ENCODE measurements around the gene CASP8. TPM values are rescaled to one million over a fixed set of nuclear protein-coding genes. Genes with fewer than 3 reads are reported as not detected.

The CASP8 gene
- total and polyA plus RNA-seq, 9 of the 15 experiments (the other 6 are each of a cell fraction or from before 2014, with no cell fraction given) = 10.2 to 31.4 (median 19.4) TPM

DNA sequence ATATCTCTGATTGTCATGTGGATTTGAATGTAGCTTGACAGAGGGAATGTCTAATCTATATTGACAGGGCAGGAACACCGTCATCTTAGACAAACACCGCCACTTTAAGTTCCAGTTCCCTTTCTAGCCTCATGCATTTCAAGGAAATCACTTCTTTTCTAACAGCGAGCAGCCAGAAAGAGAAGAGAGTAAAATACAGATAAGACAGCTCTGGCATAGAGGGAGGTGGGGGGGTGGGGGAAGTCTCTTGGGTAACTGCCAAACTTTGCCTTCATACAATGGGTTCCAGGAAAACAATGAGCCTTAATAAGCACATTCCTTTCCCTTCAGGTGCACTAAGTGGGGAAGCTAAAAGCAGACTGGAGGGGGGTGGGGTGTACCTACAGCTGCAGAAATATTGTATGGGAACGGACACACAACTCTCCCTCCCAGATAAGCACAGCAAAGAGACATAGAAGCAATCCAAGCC lies 40.2 kb upstream of the CASP8 start (continued):
- TF ChIP-seq, protein P1, sequence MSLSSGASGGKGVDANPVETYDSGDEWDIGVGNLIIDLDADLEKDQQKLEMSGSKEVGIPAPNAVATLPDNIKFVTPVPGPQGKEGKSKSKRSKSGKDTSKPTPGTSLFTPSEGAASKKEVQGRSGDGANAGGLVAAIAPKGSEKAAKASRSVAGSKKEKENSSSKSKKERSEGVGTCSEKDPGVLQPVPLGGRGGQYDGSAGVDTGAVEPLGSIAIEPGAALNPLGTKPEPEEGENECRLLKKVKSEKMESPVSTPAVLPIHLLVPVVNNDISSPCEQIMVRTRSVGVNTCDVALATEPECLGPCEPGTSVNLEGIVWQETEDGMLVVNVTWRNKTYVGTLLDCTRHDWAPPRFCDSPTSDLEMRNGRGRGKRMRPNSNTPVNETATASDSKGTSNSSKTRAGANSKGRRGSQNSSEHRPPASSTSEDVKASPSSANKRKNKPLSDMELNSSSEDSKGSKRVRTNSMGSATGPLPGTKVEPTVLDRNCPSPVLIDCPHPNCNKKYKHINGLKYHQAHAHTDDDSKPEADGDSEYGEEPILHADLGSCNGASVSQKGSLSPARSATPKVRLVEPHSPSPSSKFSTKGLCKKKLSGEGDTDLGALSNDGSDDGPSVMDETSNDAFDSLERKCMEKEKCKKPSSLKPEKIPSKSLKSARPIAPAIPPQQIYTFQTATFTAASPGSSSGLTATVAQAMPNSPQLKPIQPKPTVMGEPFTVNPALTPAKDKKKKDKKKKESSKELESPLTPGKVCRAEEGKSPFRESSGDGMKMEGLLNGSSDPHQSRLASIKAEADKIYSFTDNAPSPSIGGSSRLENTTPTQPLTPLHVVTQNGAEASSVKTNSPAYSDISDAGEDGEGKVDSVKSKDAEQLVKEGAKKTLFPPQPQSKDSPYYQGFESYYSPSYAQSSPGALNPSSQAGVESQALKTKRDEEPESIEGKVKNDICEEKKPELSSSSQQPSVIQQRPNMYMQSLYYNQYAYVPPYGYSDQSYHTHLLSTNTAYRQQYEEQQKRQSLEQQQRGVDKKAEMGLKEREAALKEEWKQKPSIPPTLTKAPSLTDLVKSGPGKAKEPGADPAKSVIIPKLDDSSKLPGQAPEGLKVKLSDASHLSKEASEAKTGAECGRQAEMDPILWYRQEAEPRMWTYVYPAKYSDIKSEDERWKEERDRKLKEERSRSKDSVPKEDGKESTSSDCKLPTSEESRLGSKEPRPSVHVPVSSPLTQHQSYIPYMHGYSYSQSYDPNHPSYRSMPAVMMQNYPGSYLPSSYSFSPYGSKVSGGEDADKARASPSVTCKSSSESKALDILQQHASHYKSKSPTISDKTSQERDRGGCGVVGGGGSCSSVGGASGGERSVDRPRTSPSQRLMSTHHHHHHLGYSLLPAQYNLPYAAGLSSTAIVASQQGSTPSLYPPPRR (CRISPR knock-in tag; IDR thresholded peaks at IDR 0.05; ENCODE audit: borderline replicate concordance) = no peak
- TF ChIP-seq PCBP1 (IDR thresholded peaks at IDR 0.05; ENCODE audit: low read depth, low read length, poor library complexity, severe bottlenecking) (no peak), U2AF1 (optimal IDR thresholded peaks at IDR 0.05; ENCODE audit: low read depth, low read length) (no peak), NCOA6 (IDR thresholded peaks at IDR 0.05) (no peak), SAFB (IDR thresholded peaks at IDR 0.05; ENCODE audit: borderline replicate concordance, low read depth, low read length) (no peak), SRSF9 (IDR thresholded peaks at IDR 0.05; ENCODE audit: borderline replicate concordance, low read depth, low read length) (no peak), ZBTB7A (IDR thresholded peaks at IDR 0.05; ENCODE audit: borderline replicate concordance, control insufficient read depth, low read depth, low read length) (no peak), ARID3A (IDR thresholded peaks at IDR 0.05; ENCODE audit: borderline replicate concordance, low read depth, low read length) (0 out of 2 replicates have a peak, but pooled peaks have one; percentile 23), NR3C1 (CRISPR knock-in tag; IDR thresholded peaks at IDR 0.05) (no peak), HES1 (IDR thresholded peaks at IDR 0.05; ENCODE audit: low read depth) (no peak), ELF4 (CRISPR knock-in tag; IDR thresholded peaks at IDR 0.05) (no peak), SIX5 (IDR thresholded peaks at IDR 0.05; ENCODE audit: borderline replicate concordance in 1 of 2, insufficient read depth in 1 of 2, low read depth in 1 of 2, low read length in 2 of 2) (no peak), GMEB1 (CRISPR knock-in tag; IDR thresholded peaks at IDR 0.05) (no peak), HSF4 (CRISPR knock-in tag; IDR thresholded peaks at IDR 0.05; ENCODE audit: borderline replicate concordance) (no peak), KHSRP (IDR thresholded peaks at IDR 0.05) (no peak), ZNF134 (CRISPR knock-in tag; conservative IDR thresholded peaks at IDR 0.05) (no peak), LCOR (CRISPR knock-in tag; IDR thresholded peaks at IDR 0.05) (no peak), CTBP1 (IDR thresholded peaks at IDR 0.05; ENCODE audit: borderline replicate concordance) (peak; percentile 62; the same call in 1 of the 2 replicates)
- TF ChIP-seq, protein P2, sequence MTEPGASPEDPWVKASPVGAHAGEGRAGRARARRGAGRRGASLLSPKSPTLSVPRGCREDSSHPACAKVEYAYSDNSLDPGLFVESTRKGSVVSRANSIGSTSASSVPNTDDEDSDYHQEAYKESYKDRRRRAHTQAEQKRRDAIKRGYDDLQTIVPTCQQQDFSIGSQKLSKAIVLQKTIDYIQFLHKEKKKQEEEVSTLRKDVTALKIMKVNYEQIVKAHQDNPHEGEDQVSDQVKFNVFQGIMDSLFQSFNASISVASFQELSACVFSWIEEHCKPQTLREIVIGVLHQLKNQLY (CRISPR knock-in tag; conservative IDR thresholded peaks at IDR 0.05) = no peak
